Breast epithelium (tissue), 4 donors: ENCODE data around the gene CCDC169. TPM values are rescaled to one million over a fixed set of nuclear protein-coding genes. Genes with fewer than 3 reads are reported as not detected.
"Not testable (repeated sequence)": the region's sequence is repeated elsewhere in the genome, so short reads cannot be mapped to it uniquely, and the experiment has no call there.

Source experiments
- DNase-seq, 2 donors: peaks; one replicate each; pipeline ENCODE4 v3.0.0-alpha.2; 2019; ENCODE audit warnings: low spot score in 2 of 2
- H3K27ac ChIP-seq, 2 donors: fragments of 200-600 bp; sonication (generic) in 1 of 2; one replicate each; pipeline ENCODE4 v1.5.1; 2016 to 2019; ENCODE audit warnings: mild to moderate bottlenecking in 1 of 2
- H3K27me3 ChIP-seq, 2 donors: fragments of 200-600 bp; sonication (generic) in 1 of 2; one replicate each; pipeline versions ENCODE4 v1.5.1 to v1.6.0; 2017 to 2019; ENCODE audit warnings: control low read depth in 1 of 2, mild to moderate bottlenecking in 1 of 2
- H3K36me3 ChIP-seq: fragments of 200-600 bp; one replicate; pipeline ENCODE4 v1.5.1; 2019
- H3K4me1 ChIP-seq, 2 donors: fragments of 200-600 bp; sonication (generic); one replicate each; pipeline ENCODE4 v1.5.1; 2016 to 2019; ENCODE audit warnings: control low read depth in 1 of 2
- H3K4me3 ChIP-seq, 3 donors: fragments of 200-600 bp; sonication (generic); 1 replicate in 2 of 3; 2 replicates in 1 of 3; pipeline ENCODE4 v1.5.1; 2016 to 2019; ENCODE audit warnings: mild to moderate bottlenecking in 3 of 3, moderate library complexity in 2 of 3
- H3K9me3 ChIP-seq, 2 donors: fragments of 200-600 bp; sonication (generic) in 1 of 2; one replicate each; pipeline ENCODE4 v1.5.1; 2016 to 2019; ENCODE audit warnings: control low read depth in 1 of 2
- CTCF ChIP-seq, 3 donors: fragments of 450-650 bp; IDR thresholded peaks; one replicate each; pipeline ENCODE4 v1.5.1; 2016 to 2017; ENCODE audit warnings: antibody characterized with exemption in 3 of 3, mild to moderate bottlenecking in 3 of 3, moderate library complexity in 3 of 3
- POLR2A ChIP-seq: fragments of 450-650 bp; IDR thresholded peaks from one replicate; pipeline ENCODE4 v1.6.1; 2016; ENCODE audit warnings: antibody characterized with exemption, mild to moderate bottlenecking, moderate library complexity
- POLR2AphosphoS5 ChIP-seq, 3 donors: sonication (generic); formaldehyde crosslinking; IDR thresholded peaks; one replicate each; pipeline ENCODE4 v1.6.1; 2017; ENCODE audit warnings: antibody characterized with exemption in 3 of 3
- intact Hi-C: fragments of 100-400 bp; cut with DNase I; formaldehyde crosslinking; loops from one replicate; pipeline ENCODE4 v1.15.1; 2023; ENCODE audit warnings: low total_unique reads
- total RNA-seq, 3 donors: library from RNA; depleted of rRNA; stranded (reverse); fragments of >200 nt; gene quantifications; one replicate each; pipeline ENCODE4 v1.1.0, GENCODE V29; 2016

Gene CCDC169
- total RNA-seq, 3 donors from 2014 or later: 0.73 to 2.9 (median 1.1) TPM

- no peak overlapping the region for H3K4me3 ChIP-seq
- intact Hi-C loops: loop anchor here (5.0 kb wide), 1 partner anchor 491 kb away; the partner anchor contains the start of gene RFXAP
- DNase-seq: no peak
- no peak overlapping the region for H3K27ac ChIP-seq
- no peaks in the 10 kb centered on the region for H3K36me3 ChIP-seq
- H3K4me1 ChIP-seq: no peaks in the 10 kb centered on the region
- no peak for TF ChIP-seq POLR2AphosphoS5 (IDR thresholded peaks at IDR 0.05)
- no peak for TF ChIP-seq POLR2A
- no peak for TF ChIP-seq CTCF (IDR thresholded peaks at IDR 0.05)
- H3K9me3 ChIP-seq: no peaks in the 10 kb centered on the region
- H3K27me3 ChIP-seq: no peaks in the 10 kb centered on the region
Observed at GRCh38 chr13:36325912-36326311, 28.3 kb upstream of the CCDC169 start.

GRCh38 chr13:36324881-36325280 is 27.3 kb upstream of the CCDC169 start:
- intact Hi-C loops: loop anchor here (5.0 kb wide), 1 partner anchor 492 kb away; the partner anchor contains the start of gene RFXAP
- not testable (repeated sequence) for H3K4me3 ChIP-seq, H3K27ac ChIP-seq, H3K9me3 ChIP-seq, H3K27me3 ChIP-seq, H3K4me1 ChIP-seq, H3K36me3 ChIP-seq, DNase-seq

GRCh38 chr13:36323951-36324566 is 26.4 kb upstream of the CCDC169 start:
- H3K27me3 ChIP-seq: no peaks in the 10 kb centered on the region
- no peak overlapping the region for H3K27ac ChIP-seq
- H3K9me3 ChIP-seq: no peaks in the 10 kb centered on the region
- H3K4me3 ChIP-seq: no peak overlapping the region
- no peaks in the 10 kb centered on the region for H3K4me1 ChIP-seq
- no peaks in the 10 kb centered on the region for H3K36me3 ChIP-seq
- intact Hi-C loops: no loop called here
- TF ChIP-seq POLR2A (no peak), CTCF (IDR thresholded peaks at IDR 0.05) (no peak), POLR2AphosphoS5 (IDR thresholded peaks at IDR 0.05) (no peak)
- DNase-seq: no peak

GRCh38 chr13:36323408-36323807 is 25.8 kb upstream of the CCDC169 start:
- intact Hi-C loops: no loop called here
- Histone ChIP-seq H3K9me3 (no peaks in the 10 kb centered on the region), H3K4me3 (no peak overlapping the region), H3K4me1 (no peaks in the 10 kb centered on the region), H3K27me3 (no peaks in the 10 kb centered on the region), H3K36me3 (no peaks in the 10 kb centered on the region), H3K27ac (no peak overlapping the region)
- TF ChIP-seq POLR2A (no peak), CTCF (IDR thresholded peaks at IDR 0.05) (no peak), POLR2AphosphoS5 (IDR thresholded peaks at IDR 0.05) (no peak)
- DNase-seq: no peak

- H3K9me3 ChIP-seq, H3K4me3 ChIP-seq, H3K36me3 ChIP-seq, H3K27ac ChIP-seq, intact Hi-C loops, DNase-seq, H3K27me3 ChIP-seq, H3K4me1 ChIP-seq: not testable (repeated sequence)
Observed at GRCh38 chr13:36319793-36320192, 22.2 kb upstream of the CCDC169 start.

GRCh38 chr13:36313047-36313969 is 15.7 kb upstream of the CCDC169 start:
- H3K4me1 ChIP-seq: no peaks in the 10 kb centered on the region
- intact Hi-C loops: no loop called here
- no peaks in the 10 kb centered on the region for H3K27me3 ChIP-seq
- H3K27ac ChIP-seq: no peak overlapping the region
- H3K36me3 ChIP-seq: peaks cover 6% of the 10 kb centered on the region
- no peak overlapping the region for H3K4me3 ChIP-seq
- TF ChIP-seq POLR2AphosphoS5 (IDR thresholded peaks at IDR 0.05): no peak
- TF ChIP-seq CTCF (IDR thresholded peaks at IDR 0.05): no peak
- no peak for TF ChIP-seq POLR2A
- no peak for DNase-seq
- H3K9me3 ChIP-seq: no peaks in the 10 kb centered on the region
